A673 (cell line): ENCODE results near the gene OR5K4. TPM values are rescaled to one million over a fixed set of nuclear protein-coding genes. Genes with fewer than 3 reads are reported as not detected.

Experiments used
- BruUV-seq: library from RNA; stranded (reverse); fragments of 400-500 nt; replicated peaks from 2 replicates; lab custom pipeline; 2021; lab: Mats Ljungman, UMichigan
- CTCF ChIA-PET: fragments of 300-600 bp; sonication (Branson Sonifier 250); formaldehyde crosslinking; loops from one replicate; lab custom pipeline; 2022; ENCODE audit warnings: antibody characterized with exemption; lab: Charles Lee
- POLR2A ChIA-PET: fragments of 300-600 bp; sonication (Branson Sonifier 250); formaldehyde crosslinking; loops from one replicate; lab custom pipeline; 2022; ENCODE audit warnings: antibody characterized with exemption; ENCODE audit not compliant: low non-redundant PET; lab: Charles Lee
- DNase-seq: peaks from one replicate; pipeline ENCODE4 v3.0.0-alpha.2; 2015; ENCODE audit warnings: low spot score
- H3K27ac ChIP-seq: fragments of 200-600 bp; sonication (generic); 2 replicates; pipeline ENCODE4 v1.5.1; 2016; ENCODE audit warnings: mixed run types, low read depth, mild to moderate bottlenecking, mixed read lengths, antibody characterized with exemption, low read length; ENCODE audit not compliant: poor library complexity, severe bottlenecking
- H3K27me3 ChIP-seq: fragments of 200-600 bp; sonication (generic); replicated peaks from 2 replicates; pipeline ENCODE4 v1.6.1; 2017; ENCODE audit warnings: mixed run types, low read depth, mild to moderate bottlenecking, mixed read lengths, antibody characterized with exemption, low read length; ENCODE audit not compliant: insufficient read depth, poor library complexity
- H3K36me3 ChIP-seq: fragments of 200-600 bp; sonication (generic); 2 replicates; pipeline ENCODE4 v1.6.1; 2016; ENCODE audit warnings: mixed run types, mild to moderate bottlenecking, mixed read lengths, antibody characterized with exemption, low read length; ENCODE audit not compliant: insufficient read depth, poor library complexity, severe bottlenecking
- H3K4me1 ChIP-seq: fragments of 200-600 bp; sonication (generic); 2 replicates; pipeline ENCODE4 v1.6.1; 2017; ENCODE audit warnings: mixed run types, mild to moderate bottlenecking, mixed read lengths, antibody characterized with exemption, low read length; ENCODE audit not compliant: insufficient read depth, poor library complexity, severe bottlenecking
- H3K4me3 ChIP-seq: fragments of 200-600 bp; sonication (generic); 2 replicates; pipeline ENCODE4 v1.5.1; 2016; ENCODE audit warnings: low read depth, mixed run types, mild to moderate bottlenecking, mixed read lengths, low read length; ENCODE audit not compliant: poor library complexity, severe bottlenecking
- H3K9me3 ChIP-seq: fragments of 200-600 bp; sonication (generic); 2 replicates; pipeline ENCODE4 v1.6.1; 2016; ENCODE audit warnings: mixed run types, low read depth, mild to moderate bottlenecking, mixed read lengths, antibody characterized with exemption, low read length; ENCODE audit not compliant: poor library complexity, severe bottlenecking
- CTCF ChIP-seq: fragments of 300-800, 200-600 bp; sonication (generic); conservative IDR thresholded peaks from 2 replicates; pipeline ENCODE4 v1.5.1; 2017; ENCODE audit warnings: low read depth, mild to moderate bottlenecking, antibody characterized with exemption, low read length, moderate library complexity, mixed read lengths
- EZH2 ChIP-seq: fragments of 200-600 bp; sonication (generic); IDR thresholded peaks from 2 replicates; pipeline ENCODE4 v1.6.1; 2017; ENCODE audit warnings: borderline replicate concordance, low read depth, mild to moderate bottlenecking, mixed read lengths, antibody characterized with exemption, low read length; ENCODE audit not compliant: poor library complexity, severe bottlenecking
- intact Hi-C: fragments of 100-400 bp; cut with micrococcal nuclease; formaldehyde crosslinking; loops from one replicate; pipeline ENCODE4 v1.10.0; 2022; ENCODE audit not compliant: unreplicated experiment
- total RNA-seq: library from RNA; stranded (reverse); gene quantifications from 2 replicates; pipeline ENCODE4 v1.2.3, GENCODE V29; 2021

The OR5K4 gene
- total RNA-seq, 1 experiment from 2014 or later, result not detected

- POLR2A ChIA-PET, result no interaction called here
Measured at GRCh38 chr3:98398513-98398912, 44.9 kb downstream of the OR5K4 start.

GRCh38 chr3:98402507-98402906 is 48.9 kb downstream of the OR5K4 start:
- Histone ChIP-seq H3K9me3 (peaks cover 5% of the 10 kb centered on the region), H3K4me3 (no peak overlapping the region), H3K4me1 (no peaks in the 10 kb centered on the region), H3K36me3 (no peaks in the 10 kb centered on the region), H3K27me3 (peaks cover 3% of the 10 kb centered on the region), H3K27ac (no peak overlapping the region)
- TF ChIP-seq CTCF (no peak), EZH2 (no peak)
- no TSS peak for BruUV-seq
- ChIA-PET POLR2A (no interaction called here), CTCF (no interaction called here)
- intact Hi-C loops, result no loop called here
- no peak for DNase-seq

More at GRCh38 chr3:98398513-98398912, 44.9 kb downstream of the OR5K4 start:
- Histone ChIP-seq H3K4me1 (no peaks in the 10 kb centered on the region), H3K4me3 (no peak overlapping the region), H3K27me3 (peaks cover 3% of the 10 kb centered on the region), H3K27ac (no peak overlapping the region), H3K9me3 (no peaks in the 10 kb centered on the region), H3K36me3 (no peaks in the 10 kb centered on the region)
- CTCF ChIA-PET, result no interaction called here
- DNase-seq, result no peak
- BruUV-seq, result no TSS peak
- intact Hi-C loops, result no loop called here
- no peak for TF ChIP-seq EZH2
- TF ChIP-seq CTCF, result no peak

GRCh38 chr3:98404010-98404409 is 50.4 kb downstream of the OR5K4 start:
- TF ChIP-seq CTCF, result no peak
- TF ChIP-seq EZH2, result no peak
- Histone ChIP-seq H3K27ac (no peak overlapping the region), H3K9me3 (peaks cover 5% of the 10 kb centered on the region), H3K4me3 (no peak overlapping the region), H3K4me1 (no peaks in the 10 kb centered on the region), H3K27me3 (no peaks in the 10 kb centered on the region), H3K36me3 (no peaks in the 10 kb centered on the region)
- BruUV-seq, result no TSS peak
- DNase-seq, result no peak
- ChIA-PET POLR2A (no interaction called here), CTCF (no interaction called here)
- intact Hi-C loops, result no loop called here

Other genes starting within 250 kb of the OR5K4 start
- not detected in 2 replicates for gene OR5H1, start 223.1 kb upstream of the OR5K4 start, total RNA-seq
- gene OR5H14, start 206.4 kb upstream of the OR5K4 start, total RNA-seq, result not detected in 2 replicates
- gene OR5H15, start 187.2 kb upstream of the OR5K4 start, total RNA-seq, result not detected in 2 replicates
- gene OR5H6, start 89.6 kb upstream of the OR5K4 start, total RNA-seq, result not detected in 2 replicates
- gene OR5H2, start 71.3 kb upstream of the OR5K4 start, total RNA-seq, result not detected in 2 replicates
- not detected in 2 replicates for gene OR5K3, start 36.8 kb downstream of the OR5K4 start, total RNA-seq
- not detected in 2 replicates for gene OR5K1, start 109.3 kb downstream of the OR5K4 start, total RNA-seq
- gene OR5K2, start 143.8 kb downstream of the OR5K4 start, total RNA-seq, result not detected in 2 replicates
- 90.7 and 95.6 TPM in 2 replicates for gene CLDND1, start 169.0 kb downstream of the OR5K4 start, total RNA-seq
- not detected in 2 replicates for gene GPR15, start 178.1 kb downstream of the OR5K4 start, total RNA-seq
- gene CPOX, start 239.8 kb downstream of the OR5K4 start, total RNA-seq, result 25.8 and 27.7 TPM in 2 replicates